GM23338 (cell line): Measurements from ENCODE around the gene BBX. TPM values are rescaled to one million over a fixed set of nuclear protein-coding genes. Genes with fewer than 3 reads are reported as not detected.

Experiments used
- ATAC-seq: fragments of 200-7000 bp; cut with Tn5 transposase; 3 replicates; pipeline ENCODE4 v1.9.1; 2020
- DNase-seq: peaks from one replicate; pipeline ENCODE4 v3.0.0-alpha.2; 2015; ENCODE audit warnings: low spot score
- H2AFZ ChIP-seq: fragments of 200-600 bp; sonication (generic); 2 replicates; pipeline ENCODE4 v1.8.0; 2016; ENCODE audit warnings: antibody characterized with exemption, mild to moderate bottlenecking, moderate library complexity
- H3F3A ChIP-seq: fragments of 200-600 bp; sonication (generic); replicated peaks from 2 replicates; pipeline ENCODE4 v1.8.0; 2017; ENCODE audit warnings: antibody characterized with exemption, mixed run types, low read depth
- H3K27ac ChIP-seq: fragments of 200-600 bp; sonication (generic); 2 replicates; pipeline ENCODE4 v1.6.1; 2016; ENCODE audit warnings: low read depth
- H3K27me3 ChIP-seq: fragments of 200-600 bp; sonication (generic); 2 replicates; pipeline ENCODE4 v1.8.0; 2016; ENCODE audit warnings: mild to moderate bottlenecking, mixed run types, moderate library complexity; ENCODE audit not compliant: insufficient read depth
- H3K36me3 ChIP-seq: fragments of 200-600 bp; sonication (generic); 2 replicates; pipeline ENCODE4 v1.8.0; 2016; ENCODE audit warnings: mild to moderate bottlenecking; ENCODE audit not compliant: insufficient read depth
- H3K4me1 ChIP-seq: fragments of 200-600 bp; sonication (generic); 2 replicates; pipeline ENCODE4 v1.8.0; 2016; ENCODE audit warnings: mild to moderate bottlenecking, moderate library complexity; ENCODE audit not compliant: insufficient read depth
- H3K4me2 ChIP-seq: fragments of 200-600 bp; sonication (generic); 2 replicates; pipeline ENCODE4 v1.7.1; 2017; ENCODE audit warnings: mixed run types
- H3K4me3 ChIP-seq: fragments of 200-600 bp; sonication (generic); 2 replicates; pipeline ENCODE4 v1.6.1; 2016; ENCODE audit warnings: mixed run types
- H3K79me2 ChIP-seq: fragments of 200-600 bp; sonication (generic); replicated peaks from 2 replicates; pipeline ENCODE4 v1.8.0; 2017; ENCODE audit warnings: mild to moderate bottlenecking; ENCODE audit not compliant: insufficient read depth
- H3K9me2 ChIP-seq: fragments of 200-600 bp; sonication (generic); 2 replicates; pipeline ENCODE4 v1.8.0; 2017; ENCODE audit not compliant: insufficient read depth
- H4K20me1 ChIP-seq: fragments of 200-600 bp; sonication (generic); replicated peaks from 2 replicates; pipeline ENCODE4 v1.8.0; 2017; ENCODE audit warnings: mild to moderate bottlenecking; ENCODE audit not compliant: insufficient read depth
- H3K27ac Mint-ChIP-seq: 2 replicates; pipeline ENCODE4 v1.8.0; 2020; ENCODE audit warnings: inconsistent platforms, mild to moderate bottlenecking, moderate library complexity, mixed read lengths
- H3K27me3 Mint-ChIP-seq: 3 replicates; pipeline ENCODE4 v1.8.0; 2022; ENCODE audit warnings: low read depth, mild to moderate bottlenecking, moderate library complexity, mixed read lengths, inconsistent platforms; ENCODE audit not compliant: insufficient read depth, poor library complexity
- H3K36me3 Mint-ChIP-seq: 3 replicates; pipeline ENCODE4 v1.8.0; 2021; ENCODE audit warnings: low read depth, mild to moderate bottlenecking, inconsistent platforms, moderate library complexity, mixed read lengths
- H3K4me1 Mint-ChIP-seq: 3 replicates; pipeline ENCODE4 v1.8.0; 2020; ENCODE audit warnings: mild to moderate bottlenecking, inconsistent platforms, mixed read lengths
- H3K4me3 Mint-ChIP-seq: 3 replicates; pipeline ENCODE4 v1.8.0; 2021; ENCODE audit warnings: moderate library complexity, mild to moderate bottlenecking, inconsistent platforms, mixed read lengths
- H3K9me3 Mint-ChIP-seq: 3 replicates; pipeline ENCODE4 v1.8.0; 2020; ENCODE audit warnings: moderate library complexity, mild to moderate bottlenecking, inconsistent platforms, mixed read lengths
- CREB1 ChIP-seq: fragments of 250-450 bp; sonication (Bioruptor Pico); IDR thresholded peaks from 2 replicates; pipeline ENCODE4 v1.5.0; 2020; ENCODE audit warnings: low read depth, mild to moderate bottlenecking, moderate library complexity
- EZH2 ChIP-seq: fragments of 200-600 bp; sonication (generic); IDR thresholded peaks from one replicate; pipeline ENCODE4 v1.8.0; 2017; ENCODE audit warnings: antibody characterized with exemption, mild to moderate bottlenecking, low read depth; ENCODE audit not compliant: unreplicated experiment
- EZH2phosphoT487 ChIP-seq: fragments of 200-600 bp; sonication (generic); IDR thresholded peaks from one replicate; pipeline ENCODE4 v1.8.1; 2018; ENCODE audit warnings: antibody characterized with exemption; ENCODE audit not compliant: unreplicated experiment
- JUNB ChIP-seq: IDR thresholded peaks from one replicate; pipeline ENCODE4 v1.6.1; 2016; ENCODE audit warnings: antibody characterized with exemption; ENCODE audit not compliant: unreplicated experiment
- NANOG ChIP-seq: IDR thresholded peaks from 2 replicates; pipeline ENCODE4 v1.6.1; 2016; ENCODE audit warnings: antibody characterized with exemption, borderline replicate concordance
- POLR2AphosphoS5 ChIP-seq: IDR thresholded peaks from 2 replicates; pipeline ENCODE4 v1.6.1; 2016; ENCODE audit warnings: antibody characterized with exemption, low read depth
- STAT1 ChIP-seq: IDR thresholded peaks from one replicate; pipeline ENCODE4 v1.6.1; 2016; ENCODE audit warnings: antibody characterized with exemption; ENCODE audit not compliant: unreplicated experiment
- ZNF114 ChIP-seq: fragments of 250-450 bp; sonication (Bioruptor Pico); IDR thresholded peaks from 2 replicates; pipeline ENCODE4 v1.5.0; 2020; ENCODE audit warnings: mild to moderate bottlenecking, moderate library complexity
- ZNF331 ChIP-seq: fragments of 250-450 bp; sonication (Bioruptor Pico); IDR thresholded peaks from 2 replicates; pipeline ENCODE4 v1.5.0; 2020; ENCODE audit warnings: low read depth, mild to moderate bottlenecking, moderate library complexity
- polyA plus RNA-seq: library from polyadenylated mRNA; unstranded; fragments of >200 nt; fragmentation: Nextera tagmentation; extraction: Ambion mirVana; gene quantifications from 2 replicates; pipeline ENCODE4 v1.2.1, GENCODE V29; 2016
- total RNA-seq: library from RNA; depleted of rRNA; stranded (reverse); fragments of >200 nt; shearing (Covaris generic); gene quantifications from 2 replicates; pipeline ENCODE4 v1.2.3, GENCODE V29; 2014
- TF ChIP-seq, protein P1 (sequence below), 2 experiments: fragments of 200-600 bp in 1 of 2; sonication (generic) in 1 of 2; conservative IDR thresholded peaks; 2 replicates each; pipeline versions ENCODE4 v1.5.1 to v1.6.1; 2016 to 2017; ENCODE audit warnings: antibody characterized with exemption in 2 of 2, low read depth in 2 of 2, mild to moderate bottlenecking in 2 of 2, moderate library complexity in 1 of 2
- TF ChIP-seq, protein P2 (sequence below): IDR thresholded peaks from one replicate; pipeline ENCODE4 v1.6.1; 2018; ENCODE audit warnings: antibody characterized with exemption; ENCODE audit not compliant: unreplicated experiment
- TF ChIP-seq, protein P3 (sequence below): fragments of 250-450 bp; sonication (Bioruptor Pico); IDR thresholded peaks from 2 replicates; pipeline ENCODE4 v1.5.0; 2020; ENCODE audit warnings: mild to moderate bottlenecking, moderate library complexity
- TF ChIP-seq, protein P4 (sequence below): IDR thresholded peaks from 2 replicates; pipeline ENCODE4 v1.6.1; 2016; ENCODE audit warnings: antibody characterized with exemption

The BBX gene
- total and polyA plus RNA-seq, 2 experiments from 2014 or later, result 35.2 to 44.1 TPM

DNA sequence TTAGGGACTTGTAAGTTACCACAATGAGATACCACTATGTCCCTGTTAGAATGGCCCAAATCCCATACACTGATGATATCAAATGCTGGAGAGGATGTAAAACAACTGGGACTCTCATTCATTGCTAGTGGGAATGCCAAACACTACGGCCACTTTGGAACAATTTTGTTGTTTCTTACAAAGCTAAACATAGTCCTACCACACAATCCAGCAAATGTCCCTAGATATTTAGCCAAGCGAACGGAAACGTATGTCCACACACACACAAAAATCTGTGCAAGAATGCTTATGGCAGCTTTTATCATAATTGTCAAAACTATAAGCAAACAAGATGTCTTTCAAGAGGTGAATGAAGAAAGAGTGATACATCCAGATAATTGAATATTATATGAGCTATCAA lies 296.9 kb downstream of the BBX start:
- no peaks in the 10 kb centered on the region for H3K36me3 Mint-ChIP-seq
- H3K4me1 Mint-ChIP-seq, result peaks cover 22% of the 10 kb centered on the region
- Histone ChIP-seq H3F3A (no peaks in the 10 kb centered on the region), H3K27me3 (no peaks in the 10 kb centered on the region), H2AFZ (no peak overlapping the region), H3K4me3 (no peak overlapping the region), H3K4me1 (peaks cover 3% of the 10 kb centered on the region; the same call in 1 of the 2 replicates), H3K9me2 (no peaks in the 10 kb centered on the region), H4K20me1 (no peaks in the 10 kb centered on the region), H3K36me3 (no peaks in the 10 kb centered on the region), H3K4me2 (no peak overlapping the region), H3K27ac (no peak overlapping the region), H3K79me2 (no peaks in the 10 kb centered on the region)
- H3K4me3 Mint-ChIP-seq, result no peak overlapping the region
- H3K27ac Mint-ChIP-seq, result no peak overlapping the region
- H3K27me3 Mint-ChIP-seq, result peaks cover 9% of the 10 kb centered on the region
- DNase-seq (no peak), ATAC-seq (no peak)
- H3K9me3 Mint-ChIP-seq, result no peaks in the 10 kb centered on the region
- TF ChIP-seq ZNF114 (CRISPR knock-in tag) (no peak), NANOG (no peak), EZH2 (no peak), EZH2phosphoT487 (no peak), ZNF331 (no peak), POLR2AphosphoS5 (no peak), STAT1 (no peak), JUNB (no peak), CREB1 (CRISPR knock-in tag) (no peak)
- TF ChIP-seq, protein P1, sequence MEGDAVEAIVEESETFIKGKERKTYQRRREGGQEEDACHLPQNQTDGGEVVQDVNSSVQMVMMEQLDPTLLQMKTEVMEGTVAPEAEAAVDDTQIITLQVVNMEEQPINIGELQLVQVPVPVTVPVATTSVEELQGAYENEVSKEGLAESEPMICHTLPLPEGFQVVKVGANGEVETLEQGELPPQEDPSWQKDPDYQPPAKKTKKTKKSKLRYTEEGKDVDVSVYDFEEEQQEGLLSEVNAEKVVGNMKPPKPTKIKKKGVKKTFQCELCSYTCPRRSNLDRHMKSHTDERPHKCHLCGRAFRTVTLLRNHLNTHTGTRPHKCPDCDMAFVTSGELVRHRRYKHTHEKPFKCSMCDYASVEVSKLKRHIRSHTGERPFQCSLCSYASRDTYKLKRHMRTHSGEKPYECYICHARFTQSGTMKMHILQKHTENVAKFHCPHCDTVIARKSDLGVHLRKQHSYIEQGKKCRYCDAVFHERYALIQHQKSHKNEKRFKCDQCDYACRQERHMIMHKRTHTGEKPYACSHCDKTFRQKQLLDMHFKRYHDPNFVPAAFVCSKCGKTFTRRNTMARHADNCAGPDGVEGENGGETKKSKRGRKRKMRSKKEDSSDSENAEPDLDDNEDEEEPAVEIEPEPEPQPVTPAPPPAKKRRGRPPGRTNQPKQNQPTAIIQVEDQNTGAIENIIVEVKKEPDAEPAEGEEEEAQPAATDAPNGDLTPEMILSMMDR (conservative IDR thresholded peaks at IDR 0.05; ENCODE audit: low read depth in 2 of 2), result no peak
- TF ChIP-seq, protein P2, sequence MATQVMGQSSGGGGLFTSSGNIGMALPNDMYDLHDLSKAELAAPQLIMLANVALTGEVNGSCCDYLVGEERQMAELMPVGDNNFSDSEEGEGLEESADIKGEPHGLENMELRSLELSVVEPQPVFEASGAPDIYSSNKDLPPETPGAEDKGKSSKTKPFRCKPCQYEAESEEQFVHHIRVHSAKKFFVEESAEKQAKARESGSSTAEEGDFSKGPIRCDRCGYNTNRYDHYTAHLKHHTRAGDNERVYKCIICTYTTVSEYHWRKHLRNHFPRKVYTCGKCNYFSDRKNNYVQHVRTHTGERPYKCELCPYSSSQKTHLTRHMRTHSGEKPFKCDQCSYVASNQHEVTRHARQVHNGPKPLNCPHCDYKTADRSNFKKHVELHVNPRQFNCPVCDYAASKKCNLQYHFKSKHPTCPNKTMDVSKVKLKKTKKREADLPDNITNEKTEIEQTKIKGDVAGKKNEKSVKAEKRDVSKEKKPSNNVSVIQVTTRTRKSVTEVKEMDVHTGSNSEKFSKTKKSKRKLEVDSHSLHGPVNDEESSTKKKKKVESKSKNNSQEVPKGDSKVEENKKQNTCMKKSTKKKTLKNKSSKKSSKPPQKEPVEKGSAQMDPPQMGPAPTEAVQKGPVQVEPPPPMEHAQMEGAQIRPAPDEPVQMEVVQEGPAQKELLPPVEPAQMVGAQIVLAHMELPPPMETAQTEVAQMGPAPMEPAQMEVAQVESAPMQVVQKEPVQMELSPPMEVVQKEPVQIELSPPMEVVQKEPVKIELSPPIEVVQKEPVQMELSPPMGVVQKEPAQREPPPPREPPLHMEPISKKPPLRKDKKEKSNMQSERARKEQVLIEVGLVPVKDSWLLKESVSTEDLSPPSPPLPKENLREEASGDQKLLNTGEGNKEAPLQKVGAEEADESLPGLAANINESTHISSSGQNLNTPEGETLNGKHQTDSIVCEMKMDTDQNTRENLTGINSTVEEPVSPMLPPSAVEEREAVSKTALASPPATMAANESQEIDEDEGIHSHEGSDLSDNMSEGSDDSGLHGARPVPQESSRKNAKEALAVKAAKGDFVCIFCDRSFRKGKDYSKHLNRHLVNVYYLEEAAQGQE, result no peak
- TF ChIP-seq, protein P3, sequence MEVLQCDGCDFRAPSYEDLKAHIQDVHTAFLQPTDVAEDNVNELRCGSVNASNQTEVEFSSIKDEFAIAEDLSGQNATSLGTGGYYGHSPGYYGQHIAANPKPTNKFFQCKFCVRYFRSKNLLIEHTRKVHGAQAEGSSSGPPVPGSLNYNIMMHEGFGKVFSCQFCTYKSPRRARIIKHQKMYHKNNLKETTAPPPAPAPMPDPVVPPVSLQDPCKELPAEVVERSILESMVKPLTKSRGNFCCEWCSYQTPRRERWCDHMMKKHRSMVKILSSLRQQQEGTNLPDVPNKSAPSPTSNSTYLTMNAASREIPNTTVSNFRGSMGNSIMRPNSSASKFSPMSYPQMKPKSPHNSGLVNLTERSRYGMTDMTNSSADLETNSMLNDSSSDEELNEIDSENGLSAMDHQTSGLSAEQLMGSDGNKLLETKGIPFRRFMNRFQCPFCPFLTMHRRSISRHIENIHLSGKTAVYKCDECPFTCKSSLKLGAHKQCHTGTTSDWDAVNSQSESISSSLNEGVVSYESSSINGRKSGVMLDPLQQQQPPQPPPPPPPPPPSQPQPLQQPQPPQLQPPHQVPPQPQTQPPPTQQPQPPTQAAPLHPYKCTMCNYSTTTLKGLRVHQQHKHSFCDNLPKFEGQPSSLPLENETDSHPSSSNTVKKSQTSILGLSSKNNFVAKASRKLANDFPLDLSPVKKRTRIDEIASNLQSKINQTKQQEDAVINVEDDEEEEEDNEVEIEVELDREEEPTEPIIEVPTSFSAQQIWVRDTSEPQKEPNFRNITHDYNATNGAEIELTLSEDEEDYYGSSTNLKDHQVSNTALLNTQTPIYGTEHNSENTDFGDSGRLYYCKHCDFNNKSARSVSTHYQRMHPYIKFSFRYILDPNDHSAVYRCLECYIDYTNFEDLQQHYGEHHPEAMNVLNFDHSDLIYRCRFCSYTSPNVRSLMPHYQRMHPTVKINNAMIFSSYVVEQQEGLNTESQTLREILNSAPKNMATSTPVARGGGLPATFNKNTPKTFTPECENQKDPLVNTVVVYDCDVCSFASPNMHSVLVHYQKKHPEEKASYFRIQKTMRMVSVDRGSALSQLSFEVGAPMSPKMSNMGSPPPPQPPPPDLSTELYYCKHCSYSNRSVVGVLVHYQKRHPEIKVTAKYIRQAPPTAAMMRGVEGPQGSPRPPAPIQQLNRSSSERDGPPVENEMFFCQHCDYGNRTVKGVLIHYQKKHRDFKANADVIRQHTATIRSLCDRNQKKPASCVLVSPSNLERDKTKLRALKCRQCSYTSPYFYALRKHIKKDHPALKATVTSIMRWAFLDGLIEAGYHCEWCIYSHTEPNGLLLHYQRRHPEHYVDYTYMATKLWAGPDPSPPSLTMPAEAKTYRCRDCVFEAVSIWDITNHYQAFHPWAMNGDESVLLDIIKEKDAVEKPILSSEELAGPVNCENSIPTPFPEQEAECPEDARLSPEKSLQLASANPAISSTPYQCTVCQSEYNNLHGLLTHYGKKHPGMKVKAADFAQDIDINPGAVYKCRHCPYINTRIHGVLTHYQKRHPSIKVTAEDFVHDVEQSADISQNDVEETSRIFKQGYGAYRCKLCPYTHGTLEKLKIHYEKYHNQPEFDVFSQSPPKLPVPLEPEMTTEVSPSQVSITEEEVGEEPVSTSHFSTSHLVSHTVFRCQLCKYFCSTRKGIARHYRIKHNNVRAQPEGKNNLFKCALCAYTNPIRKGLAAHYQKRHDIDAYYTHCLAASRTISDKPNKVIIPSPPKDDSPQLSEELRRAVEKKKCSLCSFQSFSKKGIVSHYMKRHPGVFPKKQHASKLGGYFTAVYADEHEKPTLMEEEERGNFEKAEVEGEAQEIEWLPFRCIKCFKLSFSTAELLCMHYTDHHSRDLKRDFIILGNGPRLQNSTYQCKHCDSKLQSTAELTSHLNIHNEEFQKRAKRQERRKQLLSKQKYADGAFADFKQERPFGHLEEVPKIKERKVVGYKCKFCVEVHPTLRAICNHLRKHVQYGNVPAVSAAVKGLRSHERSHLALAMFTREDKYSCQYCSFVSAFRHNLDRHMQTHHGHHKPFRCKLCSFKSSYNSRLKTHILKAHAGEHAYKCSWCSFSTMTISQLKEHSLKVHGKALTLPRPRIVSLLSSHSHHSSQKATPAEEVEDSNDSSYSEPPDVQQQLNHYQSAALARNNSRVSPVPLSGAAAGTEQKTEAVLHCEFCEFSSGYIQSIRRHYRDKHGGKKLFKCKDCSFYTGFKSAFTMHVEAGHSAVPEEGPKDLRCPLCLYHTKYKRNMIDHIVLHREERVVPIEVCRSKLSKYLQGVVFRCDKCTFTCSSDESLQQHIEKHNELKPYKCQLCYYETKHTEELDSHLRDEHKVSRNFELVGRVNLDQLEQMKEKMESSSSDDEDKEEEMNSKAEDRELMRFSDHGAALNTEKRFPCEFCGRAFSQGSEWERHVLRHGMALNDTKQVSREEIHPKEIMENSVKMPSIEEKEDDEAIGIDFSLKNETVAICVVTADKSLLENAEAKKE, result no peak
- TF ChIP-seq, protein P4, sequence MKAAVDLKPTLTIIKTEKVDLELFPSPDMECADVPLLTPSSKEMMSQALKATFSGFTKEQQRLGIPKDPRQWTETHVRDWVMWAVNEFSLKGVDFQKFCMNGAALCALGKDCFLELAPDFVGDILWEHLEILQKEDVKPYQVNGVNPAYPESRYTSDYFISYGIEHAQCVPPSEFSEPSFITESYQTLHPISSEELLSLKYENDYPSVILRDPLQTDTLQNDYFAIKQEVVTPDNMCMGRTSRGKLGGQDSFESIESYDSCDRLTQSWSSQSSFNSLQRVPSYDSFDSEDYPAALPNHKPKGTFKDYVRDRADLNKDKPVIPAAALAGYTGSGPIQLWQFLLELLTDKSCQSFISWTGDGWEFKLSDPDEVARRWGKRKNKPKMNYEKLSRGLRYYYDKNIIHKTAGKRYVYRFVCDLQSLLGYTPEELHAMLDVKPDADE, result no peak
